GM23338 (cell line): ENCODE results near the gene TIAM1.

Source experiments
- CREB1 ChIP-seq: fragments of 250-450 bp; sonication (Bioruptor Pico); IDR thresholded peaks from 2 replicates; pipeline ENCODE4 v1.5.0; 2020; ENCODE audit warnings: low read depth, mild to moderate bottlenecking, moderate library complexity
- CTCF ChIP-seq, 2 experiments: fragments of 200-600 bp in 1 of 2; sonication (generic) in 1 of 2; conservative IDR thresholded peaks; 2 replicates each; pipeline versions ENCODE4 v1.5.1 to v1.6.1; 2016 to 2017; ENCODE audit warnings: antibody characterized with exemption in 2 of 2, low read depth in 2 of 2, mild to moderate bottlenecking in 2 of 2, moderate library complexity in 1 of 2
- EZH2 ChIP-seq: fragments of 200-600 bp; sonication (generic); IDR thresholded peaks from one replicate; pipeline ENCODE4 v1.8.0; 2017; ENCODE audit warnings: antibody characterized with exemption, mild to moderate bottlenecking, low read depth; ENCODE audit not compliant: unreplicated experiment
- EZH2phosphoT487 ChIP-seq: fragments of 200-600 bp; sonication (generic); IDR thresholded peaks from one replicate; pipeline ENCODE4 v1.8.1; 2018; ENCODE audit warnings: antibody characterized with exemption; ENCODE audit not compliant: unreplicated experiment
- JUNB ChIP-seq: IDR thresholded peaks from one replicate; pipeline ENCODE4 v1.6.1; 2016; ENCODE audit warnings: antibody characterized with exemption; ENCODE audit not compliant: unreplicated experiment
- POLR2AphosphoS5 ChIP-seq: IDR thresholded peaks from 2 replicates; pipeline ENCODE4 v1.6.1; 2016; ENCODE audit warnings: antibody characterized with exemption, low read depth
- REST ChIP-seq: IDR thresholded peaks from one replicate; pipeline ENCODE4 v1.6.1; 2018; ENCODE audit warnings: antibody characterized with exemption; ENCODE audit not compliant: unreplicated experiment
- ZNF114 ChIP-seq: fragments of 250-450 bp; sonication (Bioruptor Pico); IDR thresholded peaks from 2 replicates; pipeline ENCODE4 v1.5.0; 2020; ENCODE audit warnings: mild to moderate bottlenecking, moderate library complexity
- ZNF331 ChIP-seq: fragments of 250-450 bp; sonication (Bioruptor Pico); IDR thresholded peaks from 2 replicates; pipeline ENCODE4 v1.5.0; 2020; ENCODE audit warnings: low read depth, mild to moderate bottlenecking, moderate library complexity

GRCh38 chr21:31115249-31115648 lies 228.8 kb downstream of the TIAM1 start:
- TF ChIP-seq REST, result no peak
- TF ChIP-seq CTCF (conservative IDR thresholded peaks at IDR 0.05; ENCODE audit: low read depth in 2 of 2), result no peak
- no peak for TF ChIP-seq EZH2
- no peak for TF ChIP-seq POLR2AphosphoS5
- TF ChIP-seq ZNF331 (CRISPR knock-in tag), result no peak
- TF ChIP-seq CREB1 (CRISPR knock-in tag), result no peak
- no peak for TF ChIP-seq JUNB
- TF ChIP-seq ZNF114 (CRISPR knock-in tag), result no peak
- no peak for TF ChIP-seq EZH2phosphoT487
